CD14-positive monocyte (primary cell): ENCODE data around the gene B4GALT7. TPM values are rescaled to one million over a fixed set of nuclear protein-coding genes. Genes with fewer than 3 reads are reported as not detected.
A peak's percentile ranks its signal among the peaks of the same experiment; 100 is the strongest.

Source experiments
- DNase-seq, 3 donors: peaks; one replicate each; pipeline ENCODE4 v3.0.0-alpha.2; 2011 to 2022
- H2AFZ ChIP-seq: 2 replicates; pipeline ENCODE4 v1.6.0; 2012; ENCODE audit warnings: mild to moderate bottlenecking, low read depth, low read length, inconsistent platforms; ENCODE audit not compliant: insufficient read depth, poor library complexity, severe bottlenecking
- H3K27ac ChIP-seq, 2 donors: 1 replicate in 1 of 2; 2 replicates in 1 of 2; pipeline ENCODE4 v1.5.1; 2012 to 2013; ENCODE audit warnings: low read length in 2 of 2, control low read depth in 1 of 2, inconsistent platforms in 1 of 2, low read depth in 1 of 2, mild to moderate bottlenecking in 1 of 2
- H3K27me3 ChIP-seq, 2 donors: one replicate each; pipeline versions ENCODE4 v1.6.0 to v1.6.1; 2011 to 2013; ENCODE audit warnings: low read length in 2 of 2; ENCODE audit not compliant: control insufficient read depth in 2 of 2, insufficient read depth in 2 of 2
- H3K36me3 ChIP-seq, 2 donors: replicated peaks in 1 of 2; 1 replicate in 1 of 2; 2 replicates in 1 of 2; pipeline versions ENCODE4 v1.5.1 to v1.6.1; 2012 to 2013; ENCODE audit warnings: low read length in 2 of 2, control low read depth in 1 of 2, inconsistent platforms in 1 of 2, mild to moderate bottlenecking in 1 of 2; ENCODE audit not compliant: insufficient read depth in 2 of 2, control insufficient read depth in 1 of 2
- H3K4me1 ChIP-seq, 2 donors: 1 replicate in 1 of 2; 2 replicates in 1 of 2; pipeline versions ENCODE4 v1.5.1 to v1.6.1; 2012 to 2013; ENCODE audit warnings: low read length in 2 of 2, control low read depth in 1 of 2, inconsistent platforms in 1 of 2, mild to moderate bottlenecking in 1 of 2, moderate library complexity in 1 of 2; ENCODE audit not compliant: insufficient read depth in 2 of 2, control insufficient read depth in 1 of 2
- H3K4me2 ChIP-seq: replicated peaks from 2 replicates; pipeline ENCODE3; 2012; ENCODE audit warnings: low read length, moderate library complexity, mild to moderate bottlenecking; ENCODE audit not compliant: poor library complexity, severe bottlenecking; ENCODE audit errors: extremely low read depth
- H3K4me3 ChIP-seq, 3 experiments: fragments of 200-600 bp in 1 of 3; sonication (generic) in 1 of 3; replicated peaks in 1 of 3; 1 replicate in 2 of 3; 2 replicates in 1 of 3; pipeline ENCODE4 v1.5.1; 2011 to 2013; ENCODE audit warnings: low read length in 3 of 3, mild to moderate bottlenecking in 3 of 3, control low read depth in 2 of 3, low read depth in 2 of 3, inconsistent platforms in 1 of 3, moderate library complexity in 1 of 3
- H3K79me2 ChIP-seq: 2 replicates; pipeline ENCODE4 v1.6.0; 2012; ENCODE audit warnings: mild to moderate bottlenecking, control low read depth, inconsistent platforms, low read length, moderate library complexity; ENCODE audit not compliant: insufficient read depth
- H3K9ac ChIP-seq: 2 replicates; pipeline ENCODE4 v1.6.0; 2017; ENCODE audit warnings: low read length, mild to moderate bottlenecking; ENCODE audit not compliant: insufficient read depth, poor library complexity, severe bottlenecking
- H3K9me3 ChIP-seq, 2 donors: replicated peaks in 1 of 2; 1 replicate in 1 of 2; 2 replicates in 1 of 2; pipeline versions ENCODE4 v1.5.1 to v1.6.1; 2012 to 2013; ENCODE audit warnings: low read length in 2 of 2, control low read depth in 1 of 2; ENCODE audit not compliant: control insufficient read depth in 1 of 2, insufficient read depth in 1 of 2
- H4K20me1 ChIP-seq: 2 replicates; pipeline ENCODE4 v1.6.0; 2012; ENCODE audit warnings: mild to moderate bottlenecking, low read length, control low read depth, moderate library complexity; ENCODE audit not compliant: insufficient read depth
- H3K27ac Mint-ChIP-seq, 7 donors: one replicate each; pipeline ENCODE4 v1.8.0; 2020; ENCODE audit warnings: mild to moderate bottlenecking in 7 of 7, mixed read lengths in 7 of 7, moderate library complexity in 6 of 7, inconsistent platforms in 2 of 7
- H3K27me3 Mint-ChIP-seq, 3 donors: one replicate each; pipeline ENCODE4 v1.8.0; 2021 to 2022; ENCODE audit warnings: low read depth in 3 of 3, mild to moderate bottlenecking in 3 of 3, mixed read lengths in 3 of 3, moderate library complexity in 3 of 3, inconsistent platforms in 1 of 3
- H3K36me3 Mint-ChIP-seq, 2 donors: one replicate each; pipeline ENCODE4 v1.8.0; 2020; ENCODE audit warnings: mixed read lengths in 2 of 2, inconsistent platforms in 1 of 2, mild to moderate bottlenecking in 1 of 2
- H3K4me1 Mint-ChIP-seq: one replicate; pipeline ENCODE4 v1.8.0; 2020; ENCODE audit warnings: mild to moderate bottlenecking, mixed read lengths
- H3K4me3 Mint-ChIP-seq, 2 donors: one replicate each; pipeline ENCODE4 v1.8.0; 2020; ENCODE audit warnings: mild to moderate bottlenecking in 2 of 2, mixed read lengths in 2 of 2, moderate library complexity in 1 of 2
- H3K9me3 Mint-ChIP-seq, 7 donors: one replicate each; pipeline ENCODE4 v1.8.0; 2020 to 2022; ENCODE audit warnings: mixed read lengths in 7 of 7, mild to moderate bottlenecking in 6 of 7, moderate library complexity in 6 of 7, inconsistent platforms in 2 of 7
- WGBS: methylation state at CpG from one replicate; pipeline ENCODE4 v1.1.5; 2013; ENCODE audit warnings: missing lambda C conversion rate; ENCODE audit not compliant: insufficient coverage; 5-methylcytosine and 5-hydroxymethylcytosine counted together
- intact Hi-C, 2 donors: fragments of 100-400 bp; cut with micrococcal nuclease; formaldehyde crosslinking; loops; one replicate each; pipeline versions ENCODE4 v1.15.0 to v1.15.1; 2023
- polyA plus RNA-seq, 3 donors: library from polyadenylated mRNA; depleted of rRNA in 1 of 3; unstranded in 2 of 3; stranded (reverse) in 1 of 3; fragments of 300-500 nt in 2 of 3; fragments of >200 nt in 1 of 3; fragmentation: Illumina TruSeq in 2 of 3; gene quantifications; 1 replicate in 2 of 3; 2 replicates in 1 of 3; pipeline ENCODE4 v1.2.3, GENCODE V29; 2012 to 2021
- TF ChIP-seq, protein P1 (sequence below): fragments of 200-600 bp; IDR thresholded peaks from one replicate; pipeline ENCODE4 v1.8.0; 2022; ENCODE audit warnings: antibody characterized with exemption, mild to moderate bottlenecking

B4GALT7 gene
- polyA plus RNA-seq, 3 donors = 15.6 to 21.7 (median 18.8) TPM

DNA sequence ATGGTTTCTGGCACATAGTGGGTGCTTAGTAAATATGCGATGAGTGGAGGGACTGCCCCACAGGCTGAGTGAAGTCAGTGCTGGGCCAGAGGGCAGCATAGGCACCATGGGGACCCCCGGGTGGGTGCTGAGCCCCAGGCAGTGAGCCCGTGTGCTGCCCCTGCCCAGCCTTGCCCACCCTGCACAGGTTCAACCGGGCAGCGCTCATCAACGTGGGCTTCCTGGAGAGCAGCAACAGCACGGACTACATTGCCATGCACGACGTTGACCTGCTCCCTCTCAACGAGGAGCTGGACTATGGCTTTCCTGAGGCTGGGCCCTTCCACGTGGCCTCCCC is 7.2 kb downstream of the B4GALT7 start:
- Histone ChIP-seq H4K20me1 (peaks cover 20% of the 10 kb centered on the region), H3K4me1 (no peaks in the 10 kb centered on the region), H3K9me3 (no peaks in the 10 kb centered on the region), H2AFZ (no peak overlapping the region), H3K79me2 (no peaks in the 10 kb centered on the region), H3K4me2 (no peak overlapping the region), H3K9ac (no peak overlapping the region), H3K4me3 (no peak overlapping the region), H3K36me3 (peaks cover 4 to 27% of the 10 kb centered on the region in 2 donors), H3K27me3 (no peaks in the 10 kb centered on the region), H3K27ac (no peak overlapping the region)
- Mint-ChIP-seq H3K4me3 (no peak overlapping the region), H3K9me3 (peaks cover 0 to 2% (median 0%) of the 10 kb centered on the region in 7 donors), H3K4me1 (peaks cover 12% of the 10 kb centered on the region), H3K27ac (no peak overlapping the region), H3K27me3 (peaks cover 0 to 3% (median 3%) of the 10 kb centered on the region in 3 donors), H3K36me3 (peaks cover 26 to 45% of the 10 kb centered on the region in 2 donors)
- 76% methylated on average over 11 of the region's 11 CpGs for WGBS
- DNase-seq = no peak
- intact Hi-C loops = no loop called here
- TF ChIP-seq, protein P1, sequence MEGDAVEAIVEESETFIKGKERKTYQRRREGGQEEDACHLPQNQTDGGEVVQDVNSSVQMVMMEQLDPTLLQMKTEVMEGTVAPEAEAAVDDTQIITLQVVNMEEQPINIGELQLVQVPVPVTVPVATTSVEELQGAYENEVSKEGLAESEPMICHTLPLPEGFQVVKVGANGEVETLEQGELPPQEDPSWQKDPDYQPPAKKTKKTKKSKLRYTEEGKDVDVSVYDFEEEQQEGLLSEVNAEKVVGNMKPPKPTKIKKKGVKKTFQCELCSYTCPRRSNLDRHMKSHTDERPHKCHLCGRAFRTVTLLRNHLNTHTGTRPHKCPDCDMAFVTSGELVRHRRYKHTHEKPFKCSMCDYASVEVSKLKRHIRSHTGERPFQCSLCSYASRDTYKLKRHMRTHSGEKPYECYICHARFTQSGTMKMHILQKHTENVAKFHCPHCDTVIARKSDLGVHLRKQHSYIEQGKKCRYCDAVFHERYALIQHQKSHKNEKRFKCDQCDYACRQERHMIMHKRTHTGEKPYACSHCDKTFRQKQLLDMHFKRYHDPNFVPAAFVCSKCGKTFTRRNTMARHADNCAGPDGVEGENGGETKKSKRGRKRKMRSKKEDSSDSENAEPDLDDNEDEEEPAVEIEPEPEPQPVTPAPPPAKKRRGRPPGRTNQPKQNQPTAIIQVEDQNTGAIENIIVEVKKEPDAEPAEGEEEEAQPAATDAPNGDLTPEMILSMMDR = no peak

DNA sequence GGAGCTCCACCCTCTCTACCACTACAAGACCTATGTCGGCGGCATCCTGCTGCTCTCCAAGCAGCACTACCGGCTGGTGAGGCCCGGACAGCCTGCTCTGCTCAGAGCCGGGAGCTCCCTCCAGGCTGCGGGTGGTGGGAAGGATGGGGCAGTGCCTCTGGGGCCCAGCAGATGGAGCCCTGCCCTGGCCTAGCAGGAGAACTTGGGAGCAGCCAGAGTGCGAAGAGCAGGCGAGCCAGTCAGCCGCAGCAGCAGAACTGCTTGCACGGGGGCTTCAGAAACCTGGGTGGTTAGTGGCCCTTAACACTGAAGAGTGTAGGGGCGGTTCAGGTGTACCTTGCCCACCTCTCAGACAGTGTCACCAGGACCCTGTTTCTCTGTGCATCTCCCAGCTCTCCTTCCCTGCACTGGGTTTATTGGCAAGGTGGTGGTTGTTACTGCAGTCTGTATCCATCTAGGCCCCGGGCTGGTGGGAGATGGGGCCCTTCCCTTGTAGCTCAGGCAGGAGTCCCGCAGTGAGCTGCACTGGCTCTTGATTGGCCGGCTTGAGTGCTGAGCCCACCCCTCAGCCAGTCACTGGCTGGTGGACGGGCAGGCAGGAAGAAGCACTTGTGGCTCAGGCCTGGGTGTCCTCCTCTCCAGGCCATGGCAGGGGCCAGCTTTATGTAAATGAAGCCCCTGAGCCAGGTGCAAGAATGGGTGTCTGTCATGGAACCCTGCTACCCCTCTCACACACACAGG is 7.7 kb downstream of the B4GALT7 start:
- no peak overlapping the region for H3K4me2 ChIP-seq
- no peak overlapping the region for H3K27ac ChIP-seq
- H4K20me1 ChIP-seq = peaks cover 18% of the 10 kb centered on the region
- H3K36me3 ChIP-seq = peaks cover 4 to 32% of the 10 kb centered on the region in 2 donors
- Mint-ChIP-seq H3K4me3 (no peak overlapping the region), H3K27me3 (peaks cover 0 to 3% (median 2%) of the 10 kb centered on the region in 3 donors), H3K27ac (no peak overlapping the region), H3K4me1 (peaks cover 10% of the 10 kb centered on the region), H3K9me3 (peaks cover 0 to 2% (median 0%) of the 10 kb centered on the region in 7 donors), H3K36me3 (peaks cover 31 to 50% of the 10 kb centered on the region in 2 donors)
- no peak overlapping the region for H3K4me3 ChIP-seq
- H2AFZ ChIP-seq = no peak overlapping the region
- H3K9ac ChIP-seq = no peak overlapping the region
- intact Hi-C loops = no loop called here
- TF ChIP-seq, protein P1 = peak; percentile 81
- no peaks in the 10 kb centered on the region for H3K79me2 ChIP-seq
- peak; percentile 35 to 43 (median 41) for DNase-seq
- no peaks in the 10 kb centered on the region for H3K9me3 ChIP-seq
- no peaks in the 10 kb centered on the region for H3K4me1 ChIP-seq
- 52% methylated on average over 10 of the region's 15 CpGs for WGBS
- no peaks in the 10 kb centered on the region for H3K27me3 ChIP-seq
